Measurements from ENCODE around the gene UQCRFS1.

DNA sequence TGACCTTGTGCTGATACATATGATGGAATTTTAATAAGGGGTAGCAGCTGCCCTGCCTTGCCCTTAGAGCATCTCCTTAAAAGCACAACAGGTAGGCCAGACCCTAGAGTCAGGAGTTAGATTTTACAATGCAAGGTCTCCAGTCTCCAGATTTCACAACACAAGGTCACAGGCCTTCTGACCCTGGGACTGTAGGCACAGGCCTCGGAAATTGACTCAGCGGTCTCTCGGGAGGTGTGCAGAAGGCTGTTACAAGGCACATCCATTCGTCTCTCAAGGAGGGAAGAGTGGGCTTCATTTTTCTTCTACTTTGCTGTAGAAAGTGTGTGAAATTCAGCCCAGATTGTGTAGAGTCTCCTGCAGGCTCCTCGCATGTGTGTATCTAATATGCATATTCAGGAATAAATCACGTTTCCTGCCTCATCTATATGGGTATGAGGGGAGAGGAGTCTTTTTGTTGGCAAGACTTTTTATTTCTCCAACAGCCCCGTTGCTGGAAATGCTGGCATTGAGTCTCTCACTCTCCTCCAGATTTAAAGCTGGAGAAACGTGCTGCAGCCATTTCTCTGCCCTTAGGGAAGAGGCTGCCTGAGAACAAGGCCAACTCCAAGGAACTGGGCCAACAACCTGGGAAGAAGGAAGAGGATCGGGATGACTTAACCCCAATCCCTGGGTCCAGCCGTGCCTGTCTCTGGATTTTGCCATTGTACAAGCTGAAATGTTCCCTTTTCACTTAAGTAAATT is 24.5 kb downstream of the UQCRFS1 start:
- TF ChIP-seq CTCF (optimal IDR thresholded peaks at IDR 0.05 in 1 of 3, IDR thresholded peaks at IDR 0.05 in 1 of 3, conservative IDR thresholded peaks at IDR 0.05 in 1 of 3; ENCODE audit: extremely low read depth in 1 of 3, insufficient read depth in 2 of 3, low read length in 3 of 3) (no peak), EZH2 (IDR thresholded peaks at IDR 0.05; ENCODE audit: low read length) (no peak)
